GM18873 (cell line): ENCODE measurements around the gene MKRN2.

ENCODE experiments used
- ATAC-seq: cut with Tn5 transposase; IDR thresholded peaks from one replicate; pipeline ENCODE4 v1.9.1; 2021; ENCODE audit warnings: mild to moderate bottlenecking, moderate library complexity, moderate number of reproducible peaks; ENCODE audit not compliant: unreplicated experiment, low FRiP score

MKRN2 gene

DNA sequence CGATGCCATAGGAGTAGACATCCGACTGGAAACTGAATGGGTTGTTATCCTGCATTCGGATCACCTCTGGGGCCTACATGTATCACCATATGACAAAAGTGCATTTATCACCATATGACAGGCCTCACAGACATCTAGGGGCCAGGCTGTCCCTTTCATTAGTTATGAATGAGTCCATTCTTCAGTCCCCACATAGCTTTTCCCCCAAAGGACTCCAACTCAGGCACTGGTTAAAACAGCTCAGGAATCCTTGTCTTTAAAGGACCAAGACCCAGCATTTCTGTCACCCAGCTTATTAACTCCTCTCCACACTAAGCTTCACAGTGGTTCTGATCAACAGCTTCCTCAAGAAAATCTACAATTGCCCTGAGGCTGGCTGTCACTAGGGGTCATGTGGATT lies 28.3 kb downstream of the MKRN2 start:
- no peak for ATAC-seq

DNA sequence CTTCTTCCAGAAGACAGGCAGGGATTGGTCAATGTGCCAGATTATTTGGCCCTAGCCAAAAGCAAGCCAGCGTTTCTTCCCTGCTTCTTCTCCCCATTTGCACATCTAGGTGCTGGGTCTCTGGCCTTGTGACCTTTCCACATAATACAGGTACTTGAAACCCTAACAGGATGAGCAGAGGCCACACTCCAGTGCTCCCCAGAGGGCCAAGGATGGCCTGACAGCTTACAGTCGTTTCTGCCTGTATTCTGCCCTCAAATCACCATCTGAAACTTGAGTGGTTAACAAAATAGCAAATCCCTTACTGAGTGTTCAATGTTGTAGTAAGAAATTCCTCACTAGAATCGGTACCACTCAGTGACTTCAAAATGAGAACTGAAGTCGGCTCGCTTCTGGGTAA lies 29.1 kb downstream of the MKRN2 start:
- ATAC-seq, result peak; percentile 52

GRCh38 chr3:12586403-12586802 lies 29.5 kb downstream of the MKRN2 start:
- ATAC-seq, result no peak

GRCh38 chr3:12588039-12589009 lies 31.4 kb downstream of the MKRN2 start:
- no peak for ATAC-seq

DNA sequence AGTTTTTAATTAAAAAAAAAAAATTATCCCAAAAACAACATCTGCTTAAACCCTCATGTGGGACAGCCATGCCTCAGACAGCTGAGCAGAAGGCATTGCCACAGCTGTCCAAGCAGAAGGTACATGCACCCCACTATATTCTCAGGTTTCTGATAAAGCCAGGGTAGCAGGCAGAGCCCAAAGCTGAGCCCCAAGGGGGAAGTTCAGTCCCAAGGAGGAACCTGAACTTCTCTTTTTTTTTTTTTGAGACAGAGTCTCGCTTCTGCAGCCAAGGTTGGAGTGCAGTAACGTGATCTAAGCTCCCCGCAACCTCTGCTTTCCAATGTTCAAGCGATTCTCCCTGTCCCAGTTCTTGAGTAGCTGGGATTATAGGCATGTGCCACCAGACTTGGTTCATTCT lies 33.2 kb downstream of the MKRN2 start:
- ATAC-seq, result no peak

GRCh38 chr3:12591456-12591855 lies 34.6 kb downstream of the MKRN2 start:
- ATAC-seq, result no peak

DNA sequence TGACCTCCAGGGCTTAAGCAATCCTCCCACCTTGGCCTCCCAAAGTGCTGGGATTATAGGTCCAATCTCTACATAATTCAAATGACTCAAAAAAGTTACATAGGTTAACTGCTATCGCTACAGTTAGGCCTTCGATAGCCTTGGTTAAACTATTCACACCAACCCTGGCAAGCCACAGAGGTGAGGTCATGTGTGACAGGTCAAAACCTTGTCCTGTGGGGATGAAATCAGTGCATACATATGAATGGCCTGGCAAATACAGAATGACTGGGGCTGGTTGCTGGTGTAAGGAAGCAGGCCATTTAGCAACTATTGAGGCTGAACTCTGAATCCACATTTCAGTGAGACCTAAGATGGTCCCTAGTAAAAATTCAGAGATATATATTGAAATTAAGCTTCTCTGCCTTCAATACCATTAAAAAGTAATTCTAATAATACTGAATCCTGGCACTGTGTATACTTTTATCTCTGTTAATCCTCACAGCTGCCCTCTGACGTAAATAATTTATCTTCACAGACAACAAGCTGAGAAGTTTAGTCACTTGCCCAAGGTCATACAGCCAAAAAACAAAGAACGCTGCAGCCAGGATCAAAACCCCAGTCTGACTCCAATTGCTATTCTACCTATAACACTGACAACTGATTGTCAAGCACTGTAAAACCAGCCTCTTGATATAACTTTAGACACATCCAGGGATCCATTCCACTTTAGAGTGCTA lies 35.3 kb downstream of the MKRN2 start:
- no peak for ATAC-seq

DNA sequence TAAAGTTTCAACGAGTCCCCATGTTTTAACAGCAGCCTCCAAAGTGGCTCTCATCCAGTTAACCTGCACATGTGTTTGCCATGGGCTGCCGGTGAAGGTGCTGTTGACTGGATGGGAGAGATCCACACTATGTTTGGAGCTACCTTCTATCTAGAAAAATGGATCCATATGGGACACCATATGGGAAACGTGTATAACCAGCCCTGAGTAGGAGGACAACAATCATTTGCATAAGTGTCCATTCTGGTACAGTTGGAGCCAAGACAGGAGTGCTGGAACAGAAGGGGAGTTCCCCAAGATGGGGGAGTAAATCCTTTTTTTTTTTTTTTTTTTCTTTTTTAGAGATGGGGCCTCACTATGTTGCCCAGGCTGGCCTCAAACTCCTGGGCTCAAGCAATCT lies 36.6 kb downstream of the MKRN2 start:
- ATAC-seq, result no peak

DNA sequence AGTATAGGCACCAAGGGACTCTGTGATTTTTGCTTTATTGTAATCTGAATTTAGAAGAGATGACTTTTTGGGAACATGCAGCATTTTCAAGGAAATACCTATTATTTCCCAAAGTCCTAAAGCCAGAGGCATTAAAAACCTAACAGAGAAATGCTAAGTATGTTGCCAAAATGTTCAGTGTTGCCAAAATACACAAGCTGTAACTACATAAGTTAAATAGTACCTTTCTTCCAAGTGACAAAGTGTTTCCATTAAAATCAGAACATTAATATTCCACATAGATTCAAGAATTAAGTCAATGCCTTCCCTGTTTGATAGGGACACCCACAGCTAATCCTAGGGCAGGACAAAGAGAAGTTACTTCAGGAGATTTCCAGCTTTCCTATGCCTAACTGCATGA lies 42.0 kb downstream of the MKRN2 start:
- no peak for ATAC-seq

DNA sequence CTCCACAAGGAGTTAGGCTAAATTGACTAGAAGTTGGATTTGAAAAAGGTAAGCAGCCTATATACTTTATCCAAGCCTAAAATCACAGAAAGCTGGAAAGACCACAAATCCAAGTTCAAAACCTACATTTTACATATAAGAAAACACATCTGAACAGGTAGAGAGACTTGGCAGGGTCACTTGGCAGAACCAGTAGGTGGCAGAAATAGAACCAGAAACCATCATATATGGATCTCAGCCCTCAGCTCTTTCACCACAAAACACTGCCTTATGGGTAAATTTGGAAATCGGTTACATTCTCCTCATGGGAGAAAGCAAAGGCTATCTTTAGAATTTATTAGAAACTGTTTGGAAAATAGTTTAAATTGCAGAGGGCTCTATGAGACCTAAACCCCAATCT lies 44.2 kb downstream of the MKRN2 start:
- ATAC-seq, result no peak

GRCh38 chr3:12603969-12604368 lies 47.1 kb downstream of the MKRN2 start:
- no peak for ATAC-seq

DNA sequence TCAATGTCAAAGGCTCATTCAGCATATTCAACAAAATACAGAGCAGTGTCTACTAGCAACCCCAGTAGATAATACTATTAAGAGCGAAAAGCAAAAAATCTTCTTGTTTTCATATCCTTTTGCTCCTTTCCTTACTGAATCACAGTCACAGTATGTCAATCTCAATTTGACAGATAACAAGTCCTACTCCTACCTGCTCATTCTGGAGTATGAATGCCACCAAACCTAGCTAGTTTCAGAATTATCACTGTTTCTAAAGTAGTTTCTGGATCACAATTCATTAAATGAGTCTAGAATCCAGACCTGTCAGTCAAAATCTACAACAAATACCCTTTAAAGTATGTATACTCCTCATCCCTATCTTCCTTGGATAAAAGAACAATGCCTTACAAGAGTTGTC lies 51.5 kb downstream of the MKRN2 start:
- ATAC-seq, result no peak

DNA sequence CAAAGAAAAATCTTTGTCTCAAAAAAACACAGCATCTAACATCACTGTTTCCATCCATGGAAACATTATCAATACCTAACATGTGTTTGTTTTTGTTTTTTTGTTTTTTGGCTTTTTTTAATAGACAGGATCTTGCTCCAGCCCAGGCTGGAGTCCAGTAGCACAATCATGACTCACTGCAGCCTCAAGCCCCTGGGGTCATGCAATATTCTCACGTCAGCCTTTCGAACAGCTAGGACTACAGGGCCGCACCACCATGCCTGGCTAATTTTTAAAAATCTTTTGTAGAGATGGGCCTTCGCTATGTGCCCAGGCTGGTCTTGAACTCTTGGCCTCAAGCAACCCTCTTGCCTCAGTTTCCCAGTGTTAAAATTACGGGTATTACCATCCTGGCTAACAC lies 54.2 kb downstream of the MKRN2 start:
- ATAC-seq, result no peak

DNA sequence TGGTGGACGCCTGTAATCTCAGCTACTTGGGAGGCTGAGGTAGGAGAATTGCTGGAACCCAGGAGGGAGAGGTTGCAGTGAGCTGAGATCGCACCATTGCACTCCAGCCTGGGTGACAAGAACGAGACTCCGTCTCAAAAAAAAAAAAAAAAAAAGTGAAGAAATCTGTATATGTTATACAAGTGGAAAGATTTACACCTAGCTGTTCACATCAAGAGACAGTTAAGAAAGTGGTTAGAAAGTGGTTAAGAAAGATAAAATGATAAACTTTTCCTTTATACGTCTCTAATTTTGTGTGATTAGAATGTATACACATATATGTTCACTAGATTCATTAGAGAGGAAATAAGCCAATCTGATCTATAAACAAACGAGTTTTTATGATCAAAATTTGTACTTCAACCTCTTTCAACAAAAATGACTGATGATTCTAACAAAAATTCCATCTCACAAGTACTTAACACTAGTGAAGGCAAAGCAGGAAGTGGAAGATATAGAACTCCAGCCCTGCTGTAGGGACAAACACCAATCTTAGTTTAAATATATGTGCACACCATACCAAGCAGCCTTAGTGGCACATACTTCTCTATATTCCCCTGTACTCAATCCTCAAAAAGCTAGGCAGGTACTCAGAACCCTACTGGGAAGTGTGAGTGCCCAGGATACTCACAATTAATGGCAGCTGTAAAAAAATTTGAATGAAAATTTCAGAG lies 55.8 kb downstream of the MKRN2 start:
- no peak for ATAC-seq

GRCh38 chr3:12613250-12613649 lies 56.4 kb downstream of the MKRN2 start:
- no peak for ATAC-seq

GRCh38 chr3:12615266-12615665 lies 58.4 kb downstream of the MKRN2 start:
- ATAC-seq, result no peak

- no peak for ATAC-seq
Measured at GRCh38 chr3:12618426-12618825, 61.5 kb downstream of the MKRN2 start.

DNA sequence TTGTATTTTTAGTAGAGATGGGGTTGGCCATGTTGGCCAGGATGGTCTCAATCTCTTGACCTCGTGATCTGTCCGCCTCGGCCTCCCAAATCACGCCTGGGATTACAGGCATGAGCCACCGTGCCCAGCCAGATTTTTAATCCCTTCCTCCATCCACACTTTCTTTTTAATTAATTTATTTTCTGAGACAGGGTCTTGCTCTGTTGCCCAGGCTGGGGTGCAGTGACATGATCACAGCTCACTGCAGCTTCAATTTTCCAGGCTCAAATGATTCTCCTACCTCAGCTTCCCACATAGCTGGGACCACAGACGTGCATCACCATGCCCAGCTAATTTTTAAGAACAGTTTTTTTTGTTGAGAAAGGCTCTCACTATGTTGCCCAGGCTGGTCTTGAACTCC lies 63.4 kb downstream of the MKRN2 start:
- ATAC-seq, result no peak

DNA sequence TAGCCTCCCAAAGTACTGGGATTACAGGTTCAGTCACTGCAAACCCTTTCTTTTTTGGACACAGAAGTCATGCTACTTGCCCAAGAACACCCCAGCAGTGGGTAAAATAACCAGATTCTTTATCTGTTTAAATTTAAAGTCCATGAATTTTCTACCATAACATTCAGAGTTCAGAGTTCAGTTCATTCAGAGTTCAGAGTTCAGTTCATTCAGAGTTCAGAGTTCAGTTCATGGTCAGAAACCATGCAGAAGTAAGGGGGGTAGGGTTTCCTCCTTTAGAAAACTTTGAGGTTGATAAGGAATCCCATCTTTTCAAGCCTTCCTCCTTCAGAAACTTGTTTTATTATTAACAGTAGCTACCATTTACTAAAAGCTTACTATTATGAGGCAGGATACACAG lies 63.8 kb downstream of the MKRN2 start:
- ATAC-seq, result no peak

- ATAC-seq, result no peak
Measured at GRCh38 chr3:12622335-12622734, 65.4 kb downstream of the MKRN2 start.

- ATAC-seq, result no peak
Measured at GRCh38 chr3:12624056-12624455, 67.2 kb downstream of the MKRN2 start.
